Calu3 (cell line): ENCODE results near the gene DNAH14. TPM values are rescaled to one million over a fixed set of nuclear protein-coding genes. Genes with fewer than 3 reads are reported as not detected.
"Not testable (repeated sequence)": the region's sequence is repeated elsewhere in the genome, so short reads cannot be mapped to it uniquely, and the experiment has no call there.

Experiments
- BruUV-seq: library from RNA; stranded (reverse); fragments of 400-500 nt; replicated peaks from 2 replicates; lab custom pipeline; 2021; lab: Mats Ljungman, UMichigan
- CTCF ChIA-PET: fragments of 300-600 bp; sonication (Branson Sonifier 250); formaldehyde crosslinking; loops from one replicate; lab custom pipeline; 2022; ENCODE audit warnings: antibody characterized with exemption; lab: Charles Lee
- DNase-seq: peaks from one replicate; pipeline ENCODE4 v3.0.0; 2022
- H3K27ac Mint-ChIP-seq: one replicate; pipeline ENCODE4 v1.8.0; 2022; ENCODE audit warnings: mixed read lengths; ENCODE audit not compliant: unreplicated experiment
- H3K27me3 Mint-ChIP-seq: one replicate; pipeline ENCODE4 v1.8.0; 2022; ENCODE audit warnings: mixed read lengths; ENCODE audit not compliant: unreplicated experiment
- H3K36me3 Mint-ChIP-seq: one replicate; pipeline ENCODE4 v1.8.0; 2022; ENCODE audit warnings: mild to moderate bottlenecking, moderate library complexity, mixed read lengths; ENCODE audit not compliant: insufficient read depth, unreplicated experiment
- H3K4me1 Mint-ChIP-seq: one replicate; pipeline ENCODE4 v1.8.0; 2022; ENCODE audit warnings: mild to moderate bottlenecking, low read depth, mixed read lengths; ENCODE audit not compliant: unreplicated experiment
- H3K4me3 Mint-ChIP-seq: one replicate; pipeline ENCODE4 v1.8.0; 2022; ENCODE audit warnings: mild to moderate bottlenecking, low read depth, moderate library complexity, mixed read lengths; ENCODE audit not compliant: unreplicated experiment
- H3K9me3 Mint-ChIP-seq: one replicate; pipeline ENCODE4 v1.8.0; 2022; ENCODE audit warnings: low read depth, mixed read lengths; ENCODE audit not compliant: unreplicated experiment
- CTCF ChIP-seq: fragments of 200-600 bp; IDR thresholded peaks from one replicate; pipeline ENCODE4 v1.8.0; 2022; ENCODE audit warnings: antibody characterized with exemption; ENCODE audit not compliant: unreplicated experiment
- intact Hi-C: fragments of 100-400 bp; cut with micrococcal nuclease; formaldehyde crosslinking; loops from one replicate; pipeline ENCODE4 v1.10.0; 2022; ENCODE audit not compliant: unreplicated experiment
- total RNA-seq: library from RNA; stranded (reverse); gene quantifications from 2 replicates; pipeline ENCODE4 v1.2.3, GENCODE V29; 2022

DNAH14 gene
- total RNA-seq, 1 experiment from 2014 or later, result 66.8 TPM

GRCh38 chr1:225224287-225224686 is 294.8 kb downstream of the DNAH14 start:
- intact Hi-C loops, result no loop called here
- Mint-ChIP-seq H3K9me3 (no peaks in the 10 kb centered on the region), H3K27me3 (no peaks in the 10 kb centered on the region), H3K4me3 (no peak overlapping the region), H3K27ac (no peak overlapping the region), H3K36me3 (no peaks in the 10 kb centered on the region), H3K4me1 (no peaks in the 10 kb centered on the region)
- no TSS peak for BruUV-seq
- no peak for DNase-seq
- CTCF ChIA-PET, result no interaction called here
- no peak for TF ChIP-seq CTCF

GRCh38 chr1:225225681-225226080 is 296.2 kb downstream of the DNAH14 start:
- H3K27ac Mint-ChIP-seq, result no peak overlapping the region
- CTCF ChIA-PET, result no interaction called here
- H3K4me1 Mint-ChIP-seq, result no peaks in the 10 kb centered on the region
- H3K4me3 Mint-ChIP-seq, result no peak overlapping the region
- DNase-seq, result no peak
- intact Hi-C loops, result no loop called here
- no peak for TF ChIP-seq CTCF
- no TSS peak for BruUV-seq
- no peaks in the 10 kb centered on the region for H3K9me3 Mint-ChIP-seq
- H3K27me3 Mint-ChIP-seq, result no peaks in the 10 kb centered on the region
- H3K36me3 Mint-ChIP-seq, result no peaks in the 10 kb centered on the region

GRCh38 chr1:225228871-225229303 is 299.4 kb downstream of the DNAH14 start:
- Mint-ChIP-seq H3K4me1 (no peaks in the 10 kb centered on the region), H3K36me3 (no peaks in the 10 kb centered on the region), H3K9me3 (no peaks in the 10 kb centered on the region), H3K27ac (no peak overlapping the region), H3K4me3 (no peak overlapping the region), H3K27me3 (no peaks in the 10 kb centered on the region)
- no peak for DNase-seq
- CTCF ChIA-PET, result interaction anchor here (0.7 kb wide), 1 partner anchor 9 kb away, joined by 4 read pairs; no protein-coding TSS in a partner anchor
- BruUV-seq, result no TSS peak
- intact Hi-C loops, result no loop called here
- no peak for TF ChIP-seq CTCF

GRCh38 chr1:225229429-225229828 is 300.0 kb downstream of the DNAH14 start:
- H3K4me3 Mint-ChIP-seq, BruUV-seq, H3K4me1 Mint-ChIP-seq, H3K27ac Mint-ChIP-seq, intact Hi-C loops, H3K27me3 Mint-ChIP-seq, H3K36me3 Mint-ChIP-seq, H3K9me3 Mint-ChIP-seq, DNase-seq: not testable (repeated sequence)
- CTCF ChIA-PET, result interaction anchor here (0.7 kb wide), 1 partner anchor 8 kb away, joined by 4 read pairs; no protein-coding TSS in a partner anchor

- CTCF ChIA-PET, result interaction anchor here (0.6 kb wide), 1 partner anchor 30 kb away, joined by 3 read pairs; no protein-coding TSS in a partner anchor
- Mint-ChIP-seq H3K4me1 (no peaks in the 10 kb centered on the region), H3K27ac (no peak overlapping the region), H3K4me3 (no peak overlapping the region), H3K27me3 (no peaks in the 10 kb centered on the region), H3K36me3 (no peaks in the 10 kb centered on the region), H3K9me3 (no peaks in the 10 kb centered on the region)
- BruUV-seq, result no TSS peak
- no peak for TF ChIP-seq CTCF
- intact Hi-C loops, result no loop called here
- no peak for DNase-seq
Measured at GRCh38 chr1:225230483-225230882, 301.0 kb downstream of the DNAH14 start.

GRCh38 chr1:225232930-225233329 is 303.5 kb downstream of the DNAH14 start:
- H3K27ac Mint-ChIP-seq, H3K9me3 Mint-ChIP-seq, BruUV-seq, intact Hi-C loops, H3K27me3 Mint-ChIP-seq, H3K36me3 Mint-ChIP-seq, CTCF ChIA-PET, H3K4me1 Mint-ChIP-seq, H3K4me3 Mint-ChIP-seq, DNase-seq: not testable (repeated sequence)
